Measurements from ENCODE around the gene STAG2.

DNA sequence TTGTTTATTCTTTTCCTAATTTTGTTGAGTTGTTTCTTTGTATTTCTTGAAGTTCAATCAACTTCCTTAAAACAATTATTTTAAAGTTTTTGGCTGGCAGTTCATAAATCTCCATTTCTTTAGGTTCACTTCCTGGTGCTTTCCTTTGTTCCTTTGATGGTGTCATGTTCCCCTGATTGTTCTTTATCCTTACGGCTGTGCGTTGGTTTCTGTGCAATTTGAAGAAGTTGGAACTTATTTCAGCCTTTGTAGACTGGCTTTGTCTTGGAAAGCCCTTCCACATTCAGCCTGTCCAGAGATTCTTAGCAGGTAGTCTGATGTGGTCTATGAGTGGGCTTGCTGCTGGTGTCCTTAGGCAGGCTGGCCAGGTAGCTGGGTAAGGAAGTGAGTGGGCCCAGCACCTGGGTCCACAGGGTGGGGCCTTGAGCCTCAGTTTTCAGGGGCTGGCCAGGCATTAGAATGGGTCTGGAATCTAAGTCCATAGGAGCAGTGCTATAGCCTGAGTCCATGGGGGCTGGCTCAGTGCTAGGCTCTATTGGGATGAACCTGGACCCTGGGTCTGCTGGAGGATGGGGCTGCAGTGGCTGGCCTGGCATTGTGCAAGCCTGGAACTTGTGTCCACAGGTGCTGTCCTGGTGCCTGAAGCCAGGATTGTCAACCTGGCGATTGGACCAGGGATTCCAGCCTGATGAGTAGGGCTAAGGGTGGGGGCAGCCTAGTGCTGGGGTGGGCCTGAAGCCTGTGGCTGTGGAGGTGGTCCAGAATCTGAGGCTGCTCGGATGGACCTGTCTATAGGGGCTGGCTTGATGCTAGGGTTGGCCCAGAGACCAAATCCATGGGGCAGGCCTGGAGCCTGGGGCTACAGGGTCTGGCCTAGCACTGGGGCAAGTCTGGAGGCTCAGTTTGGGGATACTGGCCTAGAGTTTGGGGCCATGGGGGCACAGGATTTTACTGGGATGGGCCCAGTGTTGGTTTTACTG is 152.4 kb downstream of the STAG2 start:
- TF ChIP-seq, protein P1, sequence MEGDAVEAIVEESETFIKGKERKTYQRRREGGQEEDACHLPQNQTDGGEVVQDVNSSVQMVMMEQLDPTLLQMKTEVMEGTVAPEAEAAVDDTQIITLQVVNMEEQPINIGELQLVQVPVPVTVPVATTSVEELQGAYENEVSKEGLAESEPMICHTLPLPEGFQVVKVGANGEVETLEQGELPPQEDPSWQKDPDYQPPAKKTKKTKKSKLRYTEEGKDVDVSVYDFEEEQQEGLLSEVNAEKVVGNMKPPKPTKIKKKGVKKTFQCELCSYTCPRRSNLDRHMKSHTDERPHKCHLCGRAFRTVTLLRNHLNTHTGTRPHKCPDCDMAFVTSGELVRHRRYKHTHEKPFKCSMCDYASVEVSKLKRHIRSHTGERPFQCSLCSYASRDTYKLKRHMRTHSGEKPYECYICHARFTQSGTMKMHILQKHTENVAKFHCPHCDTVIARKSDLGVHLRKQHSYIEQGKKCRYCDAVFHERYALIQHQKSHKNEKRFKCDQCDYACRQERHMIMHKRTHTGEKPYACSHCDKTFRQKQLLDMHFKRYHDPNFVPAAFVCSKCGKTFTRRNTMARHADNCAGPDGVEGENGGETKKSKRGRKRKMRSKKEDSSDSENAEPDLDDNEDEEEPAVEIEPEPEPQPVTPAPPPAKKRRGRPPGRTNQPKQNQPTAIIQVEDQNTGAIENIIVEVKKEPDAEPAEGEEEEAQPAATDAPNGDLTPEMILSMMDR (conservative IDR thresholded peaks at IDR 0.05; ENCODE audit: low read length): no peak
- TF ChIP-seq EZH2phosphoT487 (IDR thresholded peaks at IDR 0.05; ENCODE audit: borderline replicate concordance): no peak
